Peyer's patch (tissue), 4 donors: ENCODE results near the gene WFDC10B.

Experiments
- CTCF ChIP-seq, 6 experiments: fragments of 450-650 bp in 4 of 6; fragments of 200-600 bp in 2 of 6; sonication (generic) in 1 of 6; IDR thresholded peaks; one replicate each; pipeline ENCODE4 v1.5.1; 2017 to 2019; ENCODE audit warnings: antibody characterized with exemption in 6 of 6, mild to moderate bottlenecking in 3 of 6, moderate library complexity in 1 of 6
- POLR2A ChIP-seq, 2 donors: fragments of 450-650 bp; IDR thresholded peaks; one replicate each; pipeline ENCODE4 v1.5.1; 2017; ENCODE audit warnings: antibody characterized with exemption in 2 of 2, mild to moderate bottlenecking in 2 of 2, moderate library complexity in 2 of 2

GRCh38 chr20:45751721-45752120, 46.9 kb upstream of the WFDC10B start:
- no peak for TF ChIP-seq CTCF (IDR thresholded peaks at IDR 0.05)
- no peak for TF ChIP-seq POLR2A (IDR thresholded peaks at IDR 0.05)
